Fibroblast of skin of left quadriceps (primary cell): ENCODE data around the gene TENM4.
A peak's percentile ranks its signal among the peaks of the same experiment; 100 is the strongest.

Experiments
- DNase-seq, 2 experiments: peaks; one replicate each; pipeline ENCODE4 v3.0.0-alpha.2; 2013; ENCODE audit warnings: low read depth in 2 of 2

The TENM4 gene

GRCh38 chr11:79418241-79418640, 22.6 kb downstream of the TENM4 start:
- no peak for DNase-seq

GRCh38 chr11:79417069-79417920, 23.5 kb downstream of the TENM4 start:
- DNase-seq: no peak

GRCh38 chr11:79415912-79416311, 24.9 kb downstream of the TENM4 start:
- no peak for DNase-seq

- no peak for DNase-seq
Measured at GRCh38 chr11:79415411-79415810, 25.4 kb downstream of the TENM4 start.

- peak; percentile 77 to 82 for DNase-seq
Measured at GRCh38 chr11:79414644-79415317, 26.0 kb downstream of the TENM4 start.

GRCh38 chr11:79414041-79414440, 26.8 kb downstream of the TENM4 start:
- no peak for DNase-seq

- DNase-seq: peak; percentile 95 to 96
Measured at GRCh38 chr11:79413268-79413667, 27.6 kb downstream of the TENM4 start.

GRCh38 chr11:79412761-79413160, 28.1 kb downstream of the TENM4 start:
- no peak for DNase-seq

GRCh38 chr11:79409330-79409729, 31.5 kb downstream of the TENM4 start:
- DNase-seq: no peak

- no peak for DNase-seq
Measured at GRCh38 chr11:79406376-79406775, 34.5 kb downstream of the TENM4 start.

GRCh38 chr11:79404806-79405205, 36.0 kb downstream of the TENM4 start:
- no peak for DNase-seq

GRCh38 chr11:79404325-79404724, 36.5 kb downstream of the TENM4 start:
- peak; percentile 45 to 50 for DNase-seq

GRCh38 chr11:79403839-79404238, 37.0 kb downstream of the TENM4 start:
- DNase-seq: no peak

- DNase-seq: no peak
Measured at GRCh38 chr11:79402912-79403311, 37.9 kb downstream of the TENM4 start.

GRCh38 chr11:79400717-79401330, 40.0 kb downstream of the TENM4 start:
- no peak for DNase-seq

GRCh38 chr11:79400206-79400605, 40.6 kb downstream of the TENM4 start:
- no peak for DNase-seq

GRCh38 chr11:79397252-79397651, 43.6 kb downstream of the TENM4 start:
- DNase-seq: no peak

- DNase-seq: no peak
Measured at GRCh38 chr11:79396674-79397073, 44.2 kb downstream of the TENM4 start.

GRCh38 chr11:79396001-79396400, 44.8 kb downstream of the TENM4 start:
- DNase-seq: no peak

GRCh38 chr11:79393362-79394043, 47.3 kb downstream of the TENM4 start:
- no peak for DNase-seq

- DNase-seq: no peak
Measured at GRCh38 chr11:79392161-79392560, 48.7 kb downstream of the TENM4 start.

- no peak for DNase-seq
Measured at GRCh38 chr11:79390923-79391322, 49.9 kb downstream of the TENM4 start.
